Pancreas (tissue), 10 donors: ENCODE measurements around the gene SIAE. TPM values are rescaled to one million over a fixed set of nuclear protein-coding genes. Genes with fewer than 3 reads are reported as not detected.

Experiments used
- ATAC-seq, 4 donors: fragments of 200-7000 bp; cut with Tn5 transposase; one replicate each; pipeline versions ENCODE4 v1.8.0 to v1.9.1; 2020; ENCODE audit warnings: mild to moderate bottlenecking in 4 of 4, moderate library complexity in 4 of 4
- DNase-seq, 6 donors: peaks; one replicate each; pipeline ENCODE4 v3.0.0-alpha.2; 2020
- FAIRE-seq: peaks from 2 replicates; lab custom pipeline; 2012; peaks lifted over from hg19 to GRCh38; lab: Jason Lieb, UNC
- H3K27ac ChIP-seq, 4 donors: fragments of 200-600 bp; sonication (generic); 1 replicate in 3 of 4; 2 replicates in 1 of 4; pipeline versions ENCODE4 v1.5.0 to v1.8.0; 2020
- H3K27me3 ChIP-seq, 4 donors: fragments of 200-600 bp; one replicate each; pipeline ENCODE4 v1.8.0; 2021
- H3K36me3 ChIP-seq, 3 donors: fragments of 200-600 bp; sonication (generic) in 1 of 3; one replicate each; pipeline versions ENCODE4 v1.5.0 to v1.8.0; 2020 to 2021
- H3K4me1 ChIP-seq, 3 donors: fragments of 200-600 bp; one replicate each; pipeline ENCODE4 v1.8.0; 2021
- H3K4me3 ChIP-seq, 4 donors: fragments of 200-600 bp; sonication (generic) in 2 of 4; one replicate each; pipeline versions ENCODE4 v1.5.0 to v1.8.0; 2020 to 2021
- H3K9me3 ChIP-seq, 4 donors: fragments of 200-600 bp; one replicate each; pipeline ENCODE4 v1.8.0; 2021
- CTCF ChIP-seq, 4 donors: fragments of 200-600 bp; sonication (generic) in 3 of 4; IDR thresholded peaks; one replicate each; pipeline versions ENCODE4 v1.5.0 to v1.8.0; 2021; ENCODE audit warnings: antibody characterized with exemption in 4 of 4
- WGBS, 2 donors: extraction: QIAGEN DNeasy Blood & Tissue Kit; methylation state at CpG; one replicate each; pipeline ENCODE4 v1.1.7; 2013; 5-methylcytosine and 5-hydroxymethylcytosine counted together
- intact Hi-C, 3 donors: fragments of 100-400 bp; cut with DNase I; formaldehyde crosslinking; loops; one replicate each; pipeline versions ENCODE4 v1.11.1 to v1.14.2; 2022
- polyA plus RNA-seq, 2 donors: library from polyadenylated mRNA; stranded (reverse); fragments of 200-250 nt; gene quantifications; one replicate each; pipeline ENCODE4 v1.2.3, GENCODE V29; 2013
- total RNA-seq, 6 donors: library from RNA; stranded (reverse); fragmentation: NEBNext Ultra II Directional in 4 of 6; extraction: Animal tissue kit (Norgen Biotek cat#: 25700) in 4 of 6; gene quantifications; one replicate each; pipeline versions ENCODE4 v1.2.1 to v1.2.4, GENCODE V29; 2021 to 2023
- donor health status: healthy with polysubstance abuse.
- donor health status: DM: no; HTN: no; CAD: no; lungs with moderate emphysema.
- donor health status: DM: no; HTN: no; CAD: no.
- donor health status: control.
- donor health status: control.
- donor health status: Bipolar disorder and iron deficiency.
- donor health status: DM: yes; HTN: yes; CAD: no.
- donor health status: DM: no; HTN: no; CAD: no.
- donor health status: DM: no; HTN: no; CAD: no.
- donor health status: DM: yes; HTN: yes; CAD: no.

The SIAE gene
- total and polyA plus RNA-seq, 8 donors = 9.6 to 29.8 (median 14.1) TPM

GRCh38 chr11:124625504-124626168 is 47.9 kb downstream of the SIAE start:
- no peak for TF ChIP-seq CTCF (IDR thresholded peaks at IDR 0.05)
- FAIRE-seq = no peak

GRCh38 chr11:124623861-124624525 is 49.5 kb downstream of the SIAE start:
- ATAC-seq = no peak
- Histone ChIP-seq H3K4me1 (peaks cover 0 to 15% (median 9%) of the 10 kb centered on the region in 3 donors), H3K36me3 (peaks cover 0 to 14% (median 5%) of the 10 kb centered on the region in 3 donors), H3K9me3 (no peaks in the 10 kb centered on the region), H3K27me3 (no peaks in the 10 kb centered on the region), H3K4me3 (peak overlapping the region in 2 of 4 donors; percentile 72 to 90), H3K27ac (no peak overlapping the region)
- 46 to 52% methylated on average over 4 of the region's 4 CpGs for WGBS, 2 donors
- TF ChIP-seq CTCF (IDR thresholded peaks at IDR 0.05) = peak in 1 of 4 donors; percentile 6
- intact Hi-C loops = no loop called here
- no peak for FAIRE-seq
- DNase-seq = no peak

More at GRCh38 chr11:124625504-124626168, 47.9 kb downstream of the SIAE start:
- Histone ChIP-seq H3K9me3 (no peaks in the 10 kb centered on the region), H3K27me3 (no peaks in the 10 kb centered on the region), H3K36me3 (peaks cover 0 to 19% (median 7%) of the 10 kb centered on the region in 3 donors), H3K27ac (no peak overlapping the region), H3K4me3 (no peak overlapping the region), H3K4me1 (peaks cover 0 to 15% (median 9%) of the 10 kb centered on the region in 3 donors)
- intact Hi-C loops = no loop called here
- DNase-seq (no peak), ATAC-seq (no peak)
- WGBS, 2 donors = 95% methylated on average over 3 of the region's 3 CpGs

- FAIRE-seq = no peak
- H3K9me3 ChIP-seq = no peaks in the 10 kb centered on the region
- WGBS, 2 donors = 0% methylated on average over 57 of the region's 57 CpGs
- no peak for TF ChIP-seq CTCF (IDR thresholded peaks at IDR 0.05)
- intact Hi-C loops = no loop called here
- H3K36me3 ChIP-seq = peaks cover 0 to 9% (median 5%) of the 10 kb centered on the region in 3 donors
- peaks cover 0 to 15% (median 9%) of the 10 kb centered on the region in 3 donors for H3K4me1 ChIP-seq
- peak; percentile 78 to 91 (median 85) for DNase-seq
- ATAC-seq = peak; percentile 97 to 99 (median 98)
- peak within 1 kb of the TSS; percentile 77 to 89 (median 86) for H3K27ac ChIP-seq
- peak within 1 kb of the TSS; percentile 58 to 94 (median 81) for H3K4me3 ChIP-seq
- no peaks in the 10 kb centered on the region for H3K27me3 ChIP-seq
Observed at GRCh38 chr11:124622531-124623451, 50.7 kb downstream of the SIAE start, which contains the start of gene TBRG1. TSS of gene TBRG1 (plus strand) at chr11:124622864. CDS start at chr11:124623084, 220 bp downstream.

- Histone ChIP-seq H3K4me1 (peaks cover 0 to 10% (median 4%) of the 10 kb centered on the region in 3 donors), H3K9me3 (no peaks in the 10 kb centered on the region), H3K27ac (no peak overlapping the region), H3K36me3 (no peaks in the 10 kb centered on the region), H3K4me3 (no peak overlapping the region), H3K27me3 (peaks cover 0 to 11% (median 0%) of the 10 kb centered on the region in 4 donors)
- TF ChIP-seq CTCF (IDR thresholded peaks at IDR 0.05) = no peak
- FAIRE-seq = no peak
- no peak for ATAC-seq
- DNase-seq = no peak
- WGBS, 2 donors = 60% methylated on average over 5 of the region's 5 CpGs
- intact Hi-C loops = no loop called here
Observed at GRCh38 chr11:124618863-124619262, 54.7 kb downstream of the SIAE start.
